Activated naive CD8-positive, alpha-beta T cell treated with anti-CD3 and anti-CD28 coated beads, Interleukin-2, amount 50 U/mL, for 16 hours (primary cell): ENCODE data around the gene RIC8B.

Experiments used
- DNase-seq: peaks from one replicate; pipeline ENCODE4 v3.0.0-alpha.2; 2020; ENCODE audit warnings: low read depth, low spot score

RIC8B gene

GRCh38 chr12:106801167-106801708 lies 26.8 kb downstream of the RIC8B start:
- no peak for DNase-seq

GRCh38 chr12:106801830-106802533 lies 27.5 kb downstream of the RIC8B start:
- no peak for DNase-seq

- DNase-seq, result no peak
These were observed 30.2 kb downstream of the RIC8B start for GRCh38 chr12:106804668-106805067.

GRCh38 chr12:106814714-106815113 lies 40.2 kb downstream of the RIC8B start:
- no peak for DNase-seq

- no peak for DNase-seq
These were observed 41.3 kb downstream of the RIC8B start for GRCh38 chr12:106815741-106816140.

- no peak for DNase-seq
These were observed 41.7 kb downstream of the RIC8B start for GRCh38 chr12:106816231-106816630.

- no peak for DNase-seq
These were observed 45.5 kb downstream of the RIC8B start for GRCh38 chr12:106819991-106820390.

GRCh38 chr12:106831699-106832098 lies 57.2 kb downstream of the RIC8B start:
- no peak for DNase-seq

GRCh38 chr12:106837782-106838181 lies 63.3 kb downstream of the RIC8B start:
- DNase-seq, result no peak

- DNase-seq, result no peak
These were observed 64.9 kb downstream of the RIC8B start for GRCh38 chr12:106839333-106839732.

- no peak for DNase-seq
These were observed 65.8 kb downstream of the RIC8B start for GRCh38 chr12:106840243-106840642.

GRCh38 chr12:106841510-106842302 lies 67.2 kb downstream of the RIC8B start:
- DNase-seq, result no peak

GRCh38 chr12:106845902-106846301 lies 71.4 kb downstream of the RIC8B start:
- no peak for DNase-seq

- no peak for DNase-seq
These were observed 73.4 kb downstream of the RIC8B start for GRCh38 chr12:106847861-106848260.

GRCh38 chr12:106851306-106851705 lies 76.8 kb downstream of the RIC8B start:
- DNase-seq, result no peak

- no peak for DNase-seq
These were observed 80.2 kb downstream of the RIC8B start for GRCh38 chr12:106854723-106855122.

- DNase-seq, result no peak
These were observed 80.8 kb downstream of the RIC8B start for GRCh38 chr12:106855221-106855758.

GRCh38 chr12:106861984-106862916 lies 87.8 kb downstream of the RIC8B start:
- no peak for DNase-seq

- no peak for DNase-seq
These were observed 88.7 kb downstream of the RIC8B start for GRCh38 chr12:106863189-106863588.

GRCh38 chr12:106865683-106866082 lies 91.2 kb downstream of the RIC8B start:
- DNase-seq, result no peak

GRCh38 chr12:106866426-106867080 lies 92.1 kb downstream of the RIC8B start:
- no peak for DNase-seq
